DMS 273 treated with DMSO at 0.1 percent for 48 hours (cell line): ENCODE measurements around the gene MRPL30.
A peak's percentile ranks its signal among the peaks of the same experiment; 100 is the strongest.
"Not testable (repeated sequence)": the region's sequence is repeated elsewhere in the genome, so short reads cannot be mapped to it uniquely, and the experiment has no call there.

Source experiments
- DNase-seq: peaks from one replicate; lab custom pipeline; 2025; lab: John Stamatoyannopoulos, UW

Gene MRPL30

GRCh38 chr2:99180755-99181623 lies at the start of gene MRPL30, which contains the start of gene MITD1:
TSS of gene MRPL30 (plus strand) at chr2:99181184. CDS start at chr2:99186204, 5,020 bp downstream.
TSS of gene MITD1 (minus strand) at chr2:99181058. CDS start at chr2:99180981, 77 bp downstream.
- DNase-seq = peak; percentile 90

- not testable (repeated sequence) for DNase-seq
Observed at GRCh38 chr2:99135044-99135556, 45.9 kb upstream of the MRPL30 start.

GRCh38 chr2:99139003-99139402 lies 42.0 kb upstream of the MRPL30 start:
- DNase-seq = no peak

- no peak for DNase-seq
Observed at GRCh38 chr2:99140056-99140859, 40.7 kb upstream of the MRPL30 start.

GRCh38 chr2:99140860-99141109 lies 40.2 kb upstream of the MRPL30 start:
- peak; percentile 51 for DNase-seq

GRCh38 chr2:99141110-99142108 lies 39.6 kb upstream of the MRPL30 start, which contains the start of gene C2orf15:
TSS of gene C2orf15 (plus strand) at chr2:99141707. CDS start at chr2:99150559, 8,852 bp downstream.
- DNase-seq = peak; percentile 85

GRCh38 chr2:99150706-99151105 lies 30.3 kb upstream of the MRPL30 start:
- DNase-seq = no peak

- DNase-seq = no peak
Observed at GRCh38 chr2:99152199-99152895, 28.6 kb upstream of the MRPL30 start.

- no peak for DNase-seq
Observed at GRCh38 chr2:99153921-99154604, 26.9 kb upstream of the MRPL30 start.

- peak; percentile 54 for DNase-seq
Observed at GRCh38 chr2:99154643-99155536, 26.1 kb upstream of the MRPL30 start, which contains the start of the genes LIPT1 and TSGA10. TSS of gene LIPT1 (plus strand) at chr2:99154967. CDS start at chr2:99161958, 6,991 bp downstream. TSS of gene TSGA10 (minus strand) at chr2:99154942. CDS start at chr2:99109439, 45,503 bp downstream.

GRCh38 chr2:99156891-99157290 lies 24.1 kb upstream of the MRPL30 start:
- no peak for DNase-seq

- no peak for DNase-seq
Observed at GRCh38 chr2:99158599-99158998, 22.4 kb upstream of the MRPL30 start.

- DNase-seq = no peak
Observed at GRCh38 chr2:99159594-99159993, 21.4 kb upstream of the MRPL30 start.

GRCh38 chr2:99166218-99166617 lies 14.8 kb upstream of the MRPL30 start:
- no peak for DNase-seq

GRCh38 chr2:99169534-99169933 lies 11.4 kb upstream of the MRPL30 start:
- no peak for DNase-seq

GRCh38 chr2:99171377-99172140 lies 9.4 kb upstream of the MRPL30 start:
- no peak for DNase-seq

GRCh38 chr2:99181624-99182000 lies 628 bp downstream of the MRPL30 start:
- no peak for DNase-seq

GRCh38 chr2:99183025-99183424 lies 2.0 kb downstream of the MRPL30 start:
- no peak for DNase-seq
